Lower lobe of right lung (tissue), 2 donors: ENCODE results near the gene PLCB2. TPM values are rescaled to one million over a fixed set of nuclear protein-coding genes. Genes with fewer than 3 reads are reported as not detected.
A peak's percentile ranks its signal among the peaks of the same experiment; 100 is the strongest.

Experiments
- ATAC-seq, 2 donors: fragments of 200-7000 bp; cut with Tn5 transposase; one replicate each; pipeline ENCODE4 v1.9.1; 2020 to 2022; ENCODE audit warnings: mild to moderate bottlenecking in 2 of 2, moderate library complexity in 2 of 2
- DNase-seq: peaks from one replicate; pipeline ENCODE4 v3.0.0-alpha.2; 2020
- H3K27ac ChIP-seq: fragments of 200-600 bp; one replicate; pipeline ENCODE4 v1.8.0; 2022
- H3K27me3 ChIP-seq: fragments of 200-600 bp; one replicate; pipeline ENCODE4 v1.8.0; 2022; ENCODE audit warnings: low read depth
- H3K36me3 ChIP-seq: fragments of 200-600 bp; one replicate; pipeline ENCODE4 v1.8.0; 2022; ENCODE audit warnings: mild to moderate bottlenecking
- H3K4me1 ChIP-seq: fragments of 200-600 bp; one replicate; pipeline ENCODE4 v1.8.0; 2022
- H3K4me3 ChIP-seq: fragments of 200-600 bp; one replicate; pipeline ENCODE4 v1.8.0; 2022; ENCODE audit warnings: mild to moderate bottlenecking
- H3K9me3 ChIP-seq: fragments of 200-600 bp; one replicate; pipeline ENCODE4 v1.8.0; 2022
- intact Hi-C: fragments of 100-400 bp; cut with DNase I; formaldehyde crosslinking; loops from one replicate; pipeline ENCODE4 v1.11.0; 2022
- total RNA-seq: library from RNA; stranded (reverse); fragmentation: NEBNext Ultra II Directional; extraction: Animal tissue kit (Norgen Biotek cat#: 25700); gene quantifications from one replicate; pipeline ENCODE4 v1.2.1, GENCODE V29; 2021
- TF ChIP-seq, protein P1 (sequence below): fragments of 200-600 bp; IDR thresholded peaks from one replicate; pipeline ENCODE4 v1.8.0; 2022; ENCODE audit warnings: antibody characterized with exemption, mild to moderate bottlenecking
- donor health status: DM: no; HTN: yes; CAD: no; lungs with severe emphysema.

PLCB2 gene
- total RNA-seq, 1 donor from 2014 or later: 105 TPM

DNA sequence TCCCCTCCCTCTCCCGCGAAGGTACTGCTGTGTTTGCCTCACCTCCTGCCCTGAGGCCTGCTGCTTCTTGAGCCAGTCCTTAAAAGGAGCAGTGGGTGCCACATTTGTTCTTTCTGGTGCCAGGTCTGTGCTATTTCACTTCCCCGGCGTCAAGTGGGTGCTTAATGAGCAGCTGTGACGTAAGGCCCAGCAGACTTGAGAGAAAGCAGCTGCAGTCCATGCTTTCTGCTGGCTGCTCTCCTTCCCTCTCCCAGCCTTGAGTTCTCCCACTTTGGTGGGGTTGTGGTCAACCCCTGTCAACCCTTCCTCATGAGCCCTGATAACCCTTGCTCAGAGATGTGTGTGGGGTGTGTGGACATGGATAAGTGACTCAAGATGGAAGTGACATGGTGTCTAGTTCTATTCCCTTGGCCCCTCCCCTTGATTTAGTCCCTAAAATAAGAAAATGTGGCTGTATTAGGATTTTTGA, 22.7 kb upstream of the PLCB2 start:
- H3K4me1 ChIP-seq: peaks cover 98% of the 10 kb centered on the region
- DNase-seq (peak; percentile 88), ATAC-seq (peak; percentile 82 to 91)
- TF ChIP-seq, protein P1, sequence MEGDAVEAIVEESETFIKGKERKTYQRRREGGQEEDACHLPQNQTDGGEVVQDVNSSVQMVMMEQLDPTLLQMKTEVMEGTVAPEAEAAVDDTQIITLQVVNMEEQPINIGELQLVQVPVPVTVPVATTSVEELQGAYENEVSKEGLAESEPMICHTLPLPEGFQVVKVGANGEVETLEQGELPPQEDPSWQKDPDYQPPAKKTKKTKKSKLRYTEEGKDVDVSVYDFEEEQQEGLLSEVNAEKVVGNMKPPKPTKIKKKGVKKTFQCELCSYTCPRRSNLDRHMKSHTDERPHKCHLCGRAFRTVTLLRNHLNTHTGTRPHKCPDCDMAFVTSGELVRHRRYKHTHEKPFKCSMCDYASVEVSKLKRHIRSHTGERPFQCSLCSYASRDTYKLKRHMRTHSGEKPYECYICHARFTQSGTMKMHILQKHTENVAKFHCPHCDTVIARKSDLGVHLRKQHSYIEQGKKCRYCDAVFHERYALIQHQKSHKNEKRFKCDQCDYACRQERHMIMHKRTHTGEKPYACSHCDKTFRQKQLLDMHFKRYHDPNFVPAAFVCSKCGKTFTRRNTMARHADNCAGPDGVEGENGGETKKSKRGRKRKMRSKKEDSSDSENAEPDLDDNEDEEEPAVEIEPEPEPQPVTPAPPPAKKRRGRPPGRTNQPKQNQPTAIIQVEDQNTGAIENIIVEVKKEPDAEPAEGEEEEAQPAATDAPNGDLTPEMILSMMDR: no peak
- no peak overlapping the region for H3K4me3 ChIP-seq
- intact Hi-C loops: no loop called here
- H3K27me3 ChIP-seq: no peaks in the 10 kb centered on the region
- peak overlapping the region; percentile 56 for H3K27ac ChIP-seq
- H3K9me3 ChIP-seq: no peaks in the 10 kb centered on the region
- peaks cover 7% of the 10 kb centered on the region for H3K36me3 ChIP-seq

- H3K36me3 ChIP-seq: peaks cover 1% of the 10 kb centered on the region
- H3K4me3 ChIP-seq: no peak overlapping the region
- H3K27me3 ChIP-seq: no peaks in the 10 kb centered on the region
- intact Hi-C loops: no loop called here
- DNase-seq (no peak), ATAC-seq (no peak)
- TF ChIP-seq, protein P1: no peak
- no peaks in the 10 kb centered on the region for H3K9me3 ChIP-seq
- peak overlapping the region; percentile 56 for H3K27ac ChIP-seq
- H3K4me1 ChIP-seq: peaks cover 98% of the 10 kb centered on the region
These were observed 22.1 kb upstream of the PLCB2 start for GRCh38 chr15:40329804-40330203.

DNA sequence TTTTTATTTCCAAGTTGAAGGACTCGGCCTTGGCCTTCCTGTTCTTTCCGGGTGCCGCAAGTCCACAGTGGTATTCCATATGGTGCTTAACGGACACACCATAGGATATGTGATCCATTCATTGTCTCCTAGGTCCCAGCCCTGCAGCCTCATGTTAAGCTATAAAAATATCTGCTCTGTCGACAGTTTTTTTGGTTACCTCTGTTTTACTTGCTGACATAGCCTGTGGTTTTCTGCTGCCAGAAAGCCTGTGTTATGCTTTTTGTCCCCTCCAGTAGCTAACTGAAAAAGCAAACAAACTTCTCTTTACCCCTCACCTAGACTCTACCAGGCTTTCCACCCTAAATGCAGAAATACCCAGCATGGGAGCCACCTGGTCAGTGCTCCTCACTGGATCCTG, 21.0 kb upstream of the PLCB2 start:
- DNase-seq: no peak

DNA sequence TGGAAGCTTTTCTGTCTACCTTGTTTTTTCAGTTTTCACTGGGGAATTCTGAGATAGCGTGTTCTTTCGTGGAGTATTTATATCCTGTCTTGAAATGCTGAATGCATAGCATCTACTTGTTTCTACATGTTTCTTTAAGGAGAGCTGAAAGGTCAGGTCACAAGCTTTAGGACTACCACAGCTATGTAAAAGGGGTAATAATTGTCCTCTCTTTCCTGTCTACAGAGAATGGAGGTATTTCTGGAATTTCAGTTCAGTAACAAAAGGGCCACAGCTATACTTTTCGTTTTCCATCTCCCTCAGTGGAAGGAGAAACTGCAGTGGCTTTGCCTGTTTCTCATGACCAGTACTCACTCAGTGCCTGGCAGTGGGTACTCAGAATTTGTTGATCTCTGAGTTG, 20.4 kb upstream of the PLCB2 start:
- H3K27me3 ChIP-seq: no peaks in the 10 kb centered on the region
- H3K4me3 ChIP-seq: no peak overlapping the region
- peaks cover 87% of the 10 kb centered on the region for H3K4me1 ChIP-seq
- DNase-seq (no peak), ATAC-seq (no peak)
- no peaks in the 10 kb centered on the region for H3K36me3 ChIP-seq
- TF ChIP-seq, protein P1: no peak
- H3K9me3 ChIP-seq: no peaks in the 10 kb centered on the region
- no peak overlapping the region for H3K27ac ChIP-seq
- intact Hi-C loops: no loop called here

More for the DNA sequence above, 21.0 kb upstream of the PLCB2 start:
- Histone ChIP-seq H3K9me3 (no peaks in the 10 kb centered on the region), H3K36me3 (no peaks in the 10 kb centered on the region), H3K27me3 (no peaks in the 10 kb centered on the region), H3K4me1 (peaks cover 92% of the 10 kb centered on the region), H3K4me3 (no peak overlapping the region), H3K27ac (no peak overlapping the region)
- TF ChIP-seq, protein P1: no peak
- ATAC-seq: no peak
- intact Hi-C loops: no loop called here

- Histone ChIP-seq H3K4me1 (peaks cover 87% of the 10 kb centered on the region), H3K4me3 (no peak overlapping the region), H3K27me3 (no peaks in the 10 kb centered on the region), H3K27ac (no peak overlapping the region), H3K36me3 (no peaks in the 10 kb centered on the region), H3K9me3 (no peaks in the 10 kb centered on the region)
- ATAC-seq (no peak), DNase-seq (no peak)
- TF ChIP-seq, protein P1: no peak
- intact Hi-C loops: no loop called here
These were observed 19.7 kb upstream of the PLCB2 start for GRCh38 chr15:40327457-40327856.

DNA sequence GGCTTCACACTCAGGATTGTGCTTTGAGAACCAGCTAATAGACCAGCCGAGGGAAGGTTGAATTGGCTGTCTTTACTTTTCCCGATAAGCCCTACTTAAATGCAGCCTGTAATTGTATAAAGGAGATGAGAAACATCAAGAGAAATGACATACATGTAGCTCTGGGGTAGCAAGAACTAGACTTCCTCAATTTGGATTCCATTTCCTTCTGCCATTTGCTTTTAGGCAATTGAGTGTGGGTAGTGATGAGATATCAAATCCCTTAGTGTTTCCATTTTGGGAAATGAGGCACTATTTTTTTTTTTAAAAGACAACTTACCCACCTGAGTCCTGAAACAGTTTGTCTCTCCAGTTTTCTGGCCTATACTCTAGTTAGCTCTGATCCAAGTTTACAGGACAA, 18.0 kb upstream of the PLCB2 start:
- ATAC-seq (no peak), DNase-seq (no peak)
- TF ChIP-seq, protein P1: no peak
- H3K27ac ChIP-seq: no peak overlapping the region
- no peaks in the 10 kb centered on the region for H3K36me3 ChIP-seq
- H3K9me3 ChIP-seq: no peaks in the 10 kb centered on the region
- no peaks in the 10 kb centered on the region for H3K27me3 ChIP-seq
- H3K4me1 ChIP-seq: peaks cover 72% of the 10 kb centered on the region
- intact Hi-C loops: no loop called here
- H3K4me3 ChIP-seq: peak overlapping the region; percentile 82
